Vagina (tissue), 2 donors: ENCODE data around the gene SFI1.

Experiments
- POLR2AphosphoS5 ChIP-seq, 2 donors: sonication (generic); formaldehyde crosslinking; IDR thresholded peaks; one replicate each; pipeline ENCODE4 v1.9.0; 2017; ENCODE audit warnings: antibody characterized with exemption in 2 of 2, mild to moderate bottlenecking in 2 of 2, low read depth in 1 of 2; ENCODE audit not compliant: insufficient read depth in 1 of 2
- TF ChIP-seq, protein P1 (sequence below), 3 experiments: fragments of 450-650 bp in 2 of 3; fragments of 200-600 bp in 1 of 3; sonication (generic) in 1 of 3; IDR thresholded peaks; one replicate each; pipeline ENCODE4 v1.5.1; 2017 to 2019; ENCODE audit warnings: antibody characterized with exemption in 3 of 3, mild to moderate bottlenecking in 2 of 3, moderate library complexity in 2 of 3

- TF ChIP-seq, protein P1, sequence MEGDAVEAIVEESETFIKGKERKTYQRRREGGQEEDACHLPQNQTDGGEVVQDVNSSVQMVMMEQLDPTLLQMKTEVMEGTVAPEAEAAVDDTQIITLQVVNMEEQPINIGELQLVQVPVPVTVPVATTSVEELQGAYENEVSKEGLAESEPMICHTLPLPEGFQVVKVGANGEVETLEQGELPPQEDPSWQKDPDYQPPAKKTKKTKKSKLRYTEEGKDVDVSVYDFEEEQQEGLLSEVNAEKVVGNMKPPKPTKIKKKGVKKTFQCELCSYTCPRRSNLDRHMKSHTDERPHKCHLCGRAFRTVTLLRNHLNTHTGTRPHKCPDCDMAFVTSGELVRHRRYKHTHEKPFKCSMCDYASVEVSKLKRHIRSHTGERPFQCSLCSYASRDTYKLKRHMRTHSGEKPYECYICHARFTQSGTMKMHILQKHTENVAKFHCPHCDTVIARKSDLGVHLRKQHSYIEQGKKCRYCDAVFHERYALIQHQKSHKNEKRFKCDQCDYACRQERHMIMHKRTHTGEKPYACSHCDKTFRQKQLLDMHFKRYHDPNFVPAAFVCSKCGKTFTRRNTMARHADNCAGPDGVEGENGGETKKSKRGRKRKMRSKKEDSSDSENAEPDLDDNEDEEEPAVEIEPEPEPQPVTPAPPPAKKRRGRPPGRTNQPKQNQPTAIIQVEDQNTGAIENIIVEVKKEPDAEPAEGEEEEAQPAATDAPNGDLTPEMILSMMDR (IDR thresholded peaks at IDR 0.05): no peak
- TF ChIP-seq POLR2AphosphoS5 (IDR thresholded peaks at IDR 0.05; ENCODE audit: insufficient read depth in 1 of 2, low read depth in 1 of 2): no peak
Measured at GRCh38 chr22:31653944-31654343, 157.6 kb downstream of the SFI1 start.
